Glutamatergic neuron (in vitro differentiated cells): ENCODE measurements around the gene FCRL5. TPM values are rescaled to one million over a fixed set of nuclear protein-coding genes. Genes with fewer than 3 reads are reported as not detected.

Experiments
- DNase-seq: peaks from one replicate; pipeline ENCODE4 v3.0.0; 2022
- H3K27ac Mint-ChIP-seq: one replicate; pipeline ENCODE4 v1.8.0; 2020; ENCODE audit warnings: mild to moderate bottlenecking, mixed read lengths, inconsistent platforms; ENCODE audit not compliant: unreplicated experiment
- H3K27me3 Mint-ChIP-seq: one replicate; pipeline ENCODE4 v1.8.0; 2020; ENCODE audit warnings: mild to moderate bottlenecking, moderate library complexity, mixed read lengths, inconsistent platforms; ENCODE audit not compliant: unreplicated experiment
- H3K36me3 Mint-ChIP-seq: one replicate; pipeline ENCODE4 v1.8.0; 2020; ENCODE audit warnings: mild to moderate bottlenecking, mixed read lengths, inconsistent platforms; ENCODE audit not compliant: unreplicated experiment
- H3K4me1 Mint-ChIP-seq: one replicate; pipeline ENCODE4 v1.8.0; 2020; ENCODE audit warnings: mild to moderate bottlenecking, low read depth, mixed read lengths, inconsistent platforms; ENCODE audit not compliant: unreplicated experiment
- H3K4me3 Mint-ChIP-seq: one replicate; pipeline ENCODE4 v1.8.0; 2020; ENCODE audit warnings: mild to moderate bottlenecking, mixed read lengths, inconsistent platforms; ENCODE audit not compliant: unreplicated experiment
- H3K9me3 Mint-ChIP-seq: one replicate; pipeline ENCODE4 v1.8.0; 2020; ENCODE audit warnings: mild to moderate bottlenecking, moderate library complexity, mixed read lengths, inconsistent platforms; ENCODE audit not compliant: unreplicated experiment
- total RNA-seq: library from RNA; stranded (reverse); fragmentation: NEBNext Ultra II Directional; extraction: Animal tissue kit (Norgen Biotek cat#: 25700); gene quantifications from one replicate; pipeline ENCODE4 v1.2.1, GENCODE V29; 2021; ENCODE audit not compliant: unreplicated experiment
- TF ChIP-seq, protein P1 (sequence below): fragments of 200-600 bp; sonication (generic); IDR thresholded peaks from one replicate; pipeline ENCODE4 v1.5.0; 2021; ENCODE audit not compliant: partially characterized antibody, unreplicated experiment

The FCRL5 gene
- total RNA-seq, 1 donor from 2014 or later, result not detected

GRCh38 chr1:157519451-157519850 lies 32.9 kb downstream of the FCRL5 start:
- TF ChIP-seq, protein P1, sequence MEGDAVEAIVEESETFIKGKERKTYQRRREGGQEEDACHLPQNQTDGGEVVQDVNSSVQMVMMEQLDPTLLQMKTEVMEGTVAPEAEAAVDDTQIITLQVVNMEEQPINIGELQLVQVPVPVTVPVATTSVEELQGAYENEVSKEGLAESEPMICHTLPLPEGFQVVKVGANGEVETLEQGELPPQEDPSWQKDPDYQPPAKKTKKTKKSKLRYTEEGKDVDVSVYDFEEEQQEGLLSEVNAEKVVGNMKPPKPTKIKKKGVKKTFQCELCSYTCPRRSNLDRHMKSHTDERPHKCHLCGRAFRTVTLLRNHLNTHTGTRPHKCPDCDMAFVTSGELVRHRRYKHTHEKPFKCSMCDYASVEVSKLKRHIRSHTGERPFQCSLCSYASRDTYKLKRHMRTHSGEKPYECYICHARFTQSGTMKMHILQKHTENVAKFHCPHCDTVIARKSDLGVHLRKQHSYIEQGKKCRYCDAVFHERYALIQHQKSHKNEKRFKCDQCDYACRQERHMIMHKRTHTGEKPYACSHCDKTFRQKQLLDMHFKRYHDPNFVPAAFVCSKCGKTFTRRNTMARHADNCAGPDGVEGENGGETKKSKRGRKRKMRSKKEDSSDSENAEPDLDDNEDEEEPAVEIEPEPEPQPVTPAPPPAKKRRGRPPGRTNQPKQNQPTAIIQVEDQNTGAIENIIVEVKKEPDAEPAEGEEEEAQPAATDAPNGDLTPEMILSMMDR, result no peak
- no peak for DNase-seq
- Mint-ChIP-seq H3K27ac (no peak overlapping the region), H3K4me3 (no peak overlapping the region), H3K36me3 (no peaks in the 10 kb centered on the region), H3K27me3 (peaks cover 2% of the 10 kb centered on the region), H3K9me3 (peaks cover 5% of the 10 kb centered on the region), H3K4me1 (no peaks in the 10 kb centered on the region)

DNA sequence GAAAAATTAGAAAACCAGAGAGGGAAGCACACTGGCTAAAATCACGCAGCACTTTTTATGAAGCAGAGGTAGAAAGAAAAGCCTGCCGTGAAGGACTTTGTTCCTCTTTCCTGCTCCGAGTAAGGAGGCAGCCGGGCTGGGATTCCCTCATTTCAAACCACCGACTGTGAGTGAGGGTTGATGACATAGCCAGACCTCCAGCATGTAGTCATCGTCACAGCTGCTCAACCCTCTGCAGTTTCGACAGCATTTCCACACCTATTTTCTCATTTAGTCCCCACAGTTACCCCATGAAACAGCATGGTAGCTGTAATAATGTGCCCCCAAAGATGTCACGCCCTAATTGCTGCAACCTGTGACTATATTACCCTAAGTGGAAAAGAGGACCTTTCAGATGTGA lies 35.3 kb downstream of the FCRL5 start:
- TF ChIP-seq, protein P1, result no peak
- H3K4me3 Mint-ChIP-seq, result no peak overlapping the region
- peaks cover 2% of the 10 kb centered on the region for H3K27me3 Mint-ChIP-seq

GRCh38 chr1:157515709-157516108 lies 36.6 kb downstream of the FCRL5 start:
- H3K27ac Mint-ChIP-seq, result no peak overlapping the region

More for the DNA sequence above, 35.3 kb downstream of the FCRL5 start:
- H3K4me1 Mint-ChIP-seq, result no peaks in the 10 kb centered on the region
- H3K27ac Mint-ChIP-seq, result no peak overlapping the region
- H3K9me3 Mint-ChIP-seq, result peaks cover 5% of the 10 kb centered on the region
- H3K36me3 Mint-ChIP-seq, result no peaks in the 10 kb centered on the region
- no peak for DNase-seq

DNA sequence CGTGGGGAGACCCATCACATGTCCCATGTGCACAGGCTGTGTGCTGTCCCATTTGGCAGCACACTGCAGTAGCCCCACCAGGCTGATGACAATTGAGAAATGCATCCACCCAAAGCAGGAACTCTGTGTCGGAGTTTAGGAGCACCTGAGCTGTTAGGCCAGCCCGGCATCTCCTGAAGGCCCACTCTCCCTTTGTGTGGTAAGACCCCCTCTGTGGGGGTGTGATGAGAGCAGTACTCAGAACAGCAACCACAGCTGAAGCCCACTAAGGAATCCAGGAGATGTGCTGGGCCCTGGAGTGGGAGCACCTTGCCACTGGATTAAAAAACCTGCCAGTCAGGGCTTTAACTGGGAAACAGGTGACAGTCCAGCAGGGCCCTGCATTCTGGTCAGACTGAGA lies 37.2 kb downstream of the FCRL5 start:
- TF ChIP-seq, protein P1, result no peak
- H3K9me3 Mint-ChIP-seq, result peaks cover 5% of the 10 kb centered on the region
- no peak for DNase-seq
- H3K4me1 Mint-ChIP-seq, result no peaks in the 10 kb centered on the region
- peaks cover 2% of the 10 kb centered on the region for H3K27me3 Mint-ChIP-seq
- H3K4me3 Mint-ChIP-seq, result no peak overlapping the region
- no peaks in the 10 kb centered on the region for H3K36me3 Mint-ChIP-seq
- H3K27ac Mint-ChIP-seq, result no peak overlapping the region

More at GRCh38 chr1:157515709-157516108, 36.6 kb downstream of the FCRL5 start:
- TF ChIP-seq, protein P1, result no peak
- Mint-ChIP-seq H3K9me3 (peaks cover 5% of the 10 kb centered on the region), H3K36me3 (no peaks in the 10 kb centered on the region), H3K4me1 (no peaks in the 10 kb centered on the region), H3K27me3 (peaks cover 2% of the 10 kb centered on the region), H3K4me3 (no peak overlapping the region)
- DNase-seq, result no peak

- Mint-ChIP-seq H3K27me3 (no peaks in the 10 kb centered on the region), H3K4me1 (no peaks in the 10 kb centered on the region), H3K27ac (no peak overlapping the region), H3K4me3 (no peak overlapping the region), H3K36me3 (no peaks in the 10 kb centered on the region), H3K9me3 (no peaks in the 10 kb centered on the region)
- no peak for DNase-seq
- TF ChIP-seq, protein P1, result no peak
These were observed 40.0 kb downstream of the FCRL5 start for GRCh38 chr1:157512036-157512969.
